GM12892 (cell line): ENCODE data around the gene SKA2.

ENCODE experiments used
- POLR2A ChIP-seq: IDR thresholded peaks from 2 replicates; pipeline ENCODE4 v1.6.1; 2011; ENCODE audit warnings: low read depth, low read length, control low read depth
- POLR2AphosphoS5 ChIP-seq: IDR thresholded peaks from 2 replicates; pipeline ENCODE4 v1.6.1; 2011; ENCODE audit warnings: low read depth, low read length, control low read depth
- TAF1 ChIP-seq: IDR thresholded peaks from 2 replicates; pipeline ENCODE4 v1.6.1; 2011; ENCODE audit warnings: low read depth, mild to moderate bottlenecking, control low read depth, low read length, borderline replicate concordance

GRCh38 chr17:59101178-59101577 is 53.8 kb downstream of the SKA2 start:
- TF ChIP-seq POLR2AphosphoS5 (no peak), POLR2A (no peak), TAF1 (no peak)
